ENCODE data around the gene SCMH1. TPM values are rescaled to one million over a fixed set of nuclear protein-coding genes. Genes with fewer than 3 reads are reported as not detected.
"Not testable (repeated sequence)": the region's sequence is repeated elsewhere in the genome, so short reads cannot be mapped to it uniquely, and the experiment has no call there.

The SCMH1 gene
- total and polyA plus RNA-seq, 4 experiments from 2014 or later = 5.3 to 27.3 (median 14.7) TPM

DNA sequence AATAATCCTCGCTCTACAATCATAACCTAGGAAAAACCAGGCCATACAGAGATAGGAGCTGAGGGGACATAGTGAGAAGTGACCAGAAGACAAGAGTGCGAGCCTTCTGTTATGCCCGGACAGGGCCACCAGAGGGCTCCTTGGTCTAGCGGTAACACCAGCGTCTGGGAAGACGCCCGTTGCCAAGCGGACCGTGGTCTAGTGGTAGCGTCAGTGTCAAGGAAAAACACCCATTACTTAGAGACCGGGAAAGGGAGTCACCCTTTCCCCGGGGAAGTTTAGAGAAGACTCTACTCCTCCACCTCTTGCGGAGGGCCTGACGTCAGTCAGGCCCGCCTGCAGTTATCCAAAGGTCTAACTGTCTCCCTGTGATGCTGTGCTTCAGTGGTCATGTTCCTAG lies 124.9 kb downstream of the SCMH1 start:
- H3K36me3 Mint-ChIP-seq = peaks cover 45 to 48% of the 10 kb centered on the region in 2 donors
- H3K27ac ChIP-seq (ENCODE audit: low read depth, low read length); H3K4me3 Mint-ChIP-seq; H3K27me3 Mint-ChIP-seq; DNase-seq; H3K4me1 Mint-ChIP-seq; H3K9me3 Mint-ChIP-seq; H3K27me3 ChIP-seq (ENCODE audit: insufficient read depth, low read length); H3K9me3 ChIP-seq (ENCODE audit: control insufficient read depth in 1 of 2, low read length in 2 of 2); H3K4me1 ChIP-seq (ENCODE audit: insufficient read depth, low read length); intact Hi-C loops (cut with micrococcal nuclease); POLR2A ChIA-PET (ENCODE audit: partially characterized antibody); H3K27ac Mint-ChIP-seq; H3K4me3 ChIP-seq (ENCODE audit: low read length in 2 of 2); CTCF ChIA-PET (ENCODE audit: partially characterized antibody); H3K36me3 ChIP-seq (ENCODE audit: insufficient read depth, low read length): not testable (repeated sequence)

DNA sequence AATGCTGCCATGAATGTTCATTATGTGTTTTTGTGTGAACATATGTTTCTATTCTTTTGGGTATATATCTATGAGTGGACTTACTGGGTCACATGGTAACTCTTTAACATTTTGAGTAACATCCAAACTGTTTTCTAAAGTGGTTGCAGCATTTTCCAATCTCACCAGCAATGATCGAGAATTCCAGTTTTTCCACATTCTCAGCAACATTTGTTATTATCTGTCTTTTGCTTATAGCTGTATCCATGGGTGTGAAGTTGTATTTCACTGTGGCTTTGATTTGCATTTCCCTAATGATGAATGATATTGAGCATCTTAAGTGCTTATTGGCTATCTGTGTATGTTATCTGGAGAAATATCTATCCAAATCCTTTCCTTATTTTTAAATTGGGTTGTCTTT lies 131.4 kb downstream of the SCMH1 start:
- no peaks in the 10 kb centered on the region for H3K4me1 ChIP-seq (ENCODE audit: insufficient read depth, low read length)
- peaks cover 47 to 51% of the 10 kb centered on the region in 2 donors for H3K36me3 Mint-ChIP-seq
- ChIA-PET POLR2A (ENCODE audit: partially characterized antibody) (no interaction called here), CTCF (ENCODE audit: partially characterized antibody) (no interaction called here)
- no peak overlapping the region for H3K4me3 ChIP-seq (ENCODE audit: low read length in 2 of 2)
- H3K27me3 ChIP-seq (ENCODE audit: insufficient read depth, low read length) = no peaks in the 10 kb centered on the region
- H3K4me1 Mint-ChIP-seq = no peaks in the 10 kb centered on the region
- H3K27me3 Mint-ChIP-seq = no peaks in the 10 kb centered on the region
- no peak for DNase-seq
- peaks cover 4% of the 10 kb centered on the region for H3K36me3 ChIP-seq (ENCODE audit: insufficient read depth, low read length)
- no peaks in the 10 kb centered on the region for H3K9me3 ChIP-seq (ENCODE audit: control insufficient read depth in 1 of 2, low read length in 2 of 2)
- no peak overlapping the region for H3K4me3 Mint-ChIP-seq
- H3K27ac Mint-ChIP-seq = peak overlapping the region in 1 of 7 donors; percentile 48
- peaks cover 0 to 2% (median 0%) of the 10 kb centered on the region in 8 donors for H3K9me3 Mint-ChIP-seq
- no peak overlapping the region for H3K27ac ChIP-seq (ENCODE audit: low read depth, low read length)
- intact Hi-C loops (cut with micrococcal nuclease) = no loop called here

DNA sequence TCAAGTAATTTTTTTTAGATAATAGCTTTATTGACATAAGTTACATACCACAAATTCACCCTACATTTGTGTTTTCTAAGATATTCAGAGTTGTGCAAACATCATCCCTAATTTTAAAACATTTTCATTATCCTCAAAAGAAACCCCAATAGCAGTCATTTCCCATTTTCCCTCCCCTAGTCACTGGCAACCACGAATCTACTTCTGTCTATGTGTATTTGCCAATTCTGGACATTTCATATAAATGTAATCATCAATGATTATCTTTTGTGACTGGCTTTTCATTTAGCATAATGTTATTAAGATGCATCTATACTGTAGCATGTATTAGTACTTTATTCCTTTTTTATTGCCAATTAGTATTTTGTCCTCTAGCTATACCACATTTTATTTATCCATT lies 131.8 kb downstream of the SCMH1 start:
- peak overlapping the region in 1 of 7 donors; percentile 52 for H3K27ac Mint-ChIP-seq
- intact Hi-C loops (cut with micrococcal nuclease) = no loop called here
- ChIA-PET CTCF (ENCODE audit: partially characterized antibody) (interaction anchor here (0.7 kb wide), 1 partner anchor 9 kb away, joined by 3 read pairs; no protein-coding TSS in a partner anchor), POLR2A (ENCODE audit: partially characterized antibody) (no interaction called here)
- DNase-seq = no peak
- no peaks in the 10 kb centered on the region for H3K27me3 Mint-ChIP-seq
- H3K4me3 ChIP-seq (ENCODE audit: low read length in 2 of 2) = no peak overlapping the region
- H3K27me3 ChIP-seq (ENCODE audit: insufficient read depth, low read length) = no peaks in the 10 kb centered on the region
- H3K9me3 ChIP-seq (ENCODE audit: control insufficient read depth in 1 of 2, low read length in 2 of 2) = no peaks in the 10 kb centered on the region
- peaks cover 0 to 2% (median 0%) of the 10 kb centered on the region in 8 donors for H3K9me3 Mint-ChIP-seq
- H3K36me3 ChIP-seq (ENCODE audit: insufficient read depth, low read length) = peaks cover 4% of the 10 kb centered on the region
- peaks cover 45 to 49% of the 10 kb centered on the region in 2 donors for H3K36me3 Mint-ChIP-seq
- no peaks in the 10 kb centered on the region for H3K4me1 ChIP-seq (ENCODE audit: insufficient read depth, low read length)
- no peak overlapping the region for H3K4me3 Mint-ChIP-seq
- H3K27ac ChIP-seq (ENCODE audit: low read depth, low read length) = no peak overlapping the region
- no peaks in the 10 kb centered on the region for H3K4me1 Mint-ChIP-seq

DNA sequence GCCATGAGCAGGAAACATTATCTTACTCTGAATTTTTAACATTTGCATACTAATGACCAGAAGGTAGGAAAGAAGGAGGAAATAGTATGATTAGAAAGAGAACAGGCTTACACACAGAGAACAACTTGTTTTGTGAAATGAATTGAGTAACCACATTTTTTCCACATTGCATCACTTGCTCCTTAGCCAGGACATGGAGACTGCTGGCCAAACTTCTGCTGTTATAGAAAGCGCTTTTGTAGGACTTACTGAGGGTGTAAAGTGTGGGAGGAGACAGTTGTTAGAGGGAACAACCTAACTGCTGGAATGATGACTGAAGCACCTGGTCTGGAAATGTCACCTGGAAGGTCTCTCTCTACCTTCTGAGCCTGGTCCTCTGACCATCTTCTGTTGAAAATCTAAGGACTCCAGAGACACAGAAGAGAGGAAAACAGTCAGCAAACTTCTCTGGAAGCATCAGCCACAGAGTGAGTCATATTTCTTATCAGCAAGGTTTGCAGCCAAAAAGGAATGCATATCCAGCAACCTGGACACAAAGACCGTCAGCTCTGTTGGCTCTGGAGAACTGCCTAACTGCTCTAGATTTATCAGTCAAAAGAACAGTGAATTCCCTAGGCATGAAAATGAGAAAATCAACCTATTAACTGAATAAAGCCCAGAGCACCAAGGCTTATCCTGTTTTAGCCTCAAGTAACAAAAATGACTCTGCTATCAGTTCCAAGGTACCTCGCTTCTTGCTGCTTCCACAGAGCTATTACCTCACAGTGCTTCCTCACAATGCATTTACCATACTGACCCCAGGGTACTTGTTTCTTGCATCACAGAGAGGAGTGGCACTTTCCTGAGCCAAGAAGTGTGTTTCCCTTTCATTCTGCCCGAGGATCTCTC lies 132.6 kb downstream of the SCMH1 start:
- no peak overlapping the region for H3K4me3 ChIP-seq (ENCODE audit: low read length in 2 of 2)
- peaks cover 42 to 49% of the 10 kb centered on the region in 2 donors for H3K36me3 Mint-ChIP-seq
- intact Hi-C loops (cut with micrococcal nuclease) = no loop called here
- no peak overlapping the region for H3K4me3 Mint-ChIP-seq
- H3K9me3 ChIP-seq (ENCODE audit: control insufficient read depth in 1 of 2, low read length in 2 of 2) = no peaks in the 10 kb centered on the region
- H3K27me3 ChIP-seq (ENCODE audit: insufficient read depth, low read length) = no peaks in the 10 kb centered on the region
- DNase-seq = no peak
- H3K4me1 ChIP-seq (ENCODE audit: insufficient read depth, low read length) = no peaks in the 10 kb centered on the region
- no peaks in the 10 kb centered on the region for H3K27me3 Mint-ChIP-seq
- peak overlapping the region in 1 of 7 donors; percentile 52 for H3K27ac Mint-ChIP-seq
- ChIA-PET CTCF (ENCODE audit: partially characterized antibody) (interaction anchor here (0.7 kb wide), 1 partner anchor 9 kb away, joined by 3 read pairs; no protein-coding TSS in a partner anchor), POLR2A (ENCODE audit: partially characterized antibody) (no interaction called here)
- H3K36me3 ChIP-seq (ENCODE audit: insufficient read depth, low read length) = peaks cover 4% of the 10 kb centered on the region
- H3K4me1 Mint-ChIP-seq = no peaks in the 10 kb centered on the region
- no peak overlapping the region for H3K27ac ChIP-seq (ENCODE audit: low read depth, low read length)
- peaks cover 0 to 2% (median 0%) of the 10 kb centered on the region in 8 donors for H3K9me3 Mint-ChIP-seq

DNA sequence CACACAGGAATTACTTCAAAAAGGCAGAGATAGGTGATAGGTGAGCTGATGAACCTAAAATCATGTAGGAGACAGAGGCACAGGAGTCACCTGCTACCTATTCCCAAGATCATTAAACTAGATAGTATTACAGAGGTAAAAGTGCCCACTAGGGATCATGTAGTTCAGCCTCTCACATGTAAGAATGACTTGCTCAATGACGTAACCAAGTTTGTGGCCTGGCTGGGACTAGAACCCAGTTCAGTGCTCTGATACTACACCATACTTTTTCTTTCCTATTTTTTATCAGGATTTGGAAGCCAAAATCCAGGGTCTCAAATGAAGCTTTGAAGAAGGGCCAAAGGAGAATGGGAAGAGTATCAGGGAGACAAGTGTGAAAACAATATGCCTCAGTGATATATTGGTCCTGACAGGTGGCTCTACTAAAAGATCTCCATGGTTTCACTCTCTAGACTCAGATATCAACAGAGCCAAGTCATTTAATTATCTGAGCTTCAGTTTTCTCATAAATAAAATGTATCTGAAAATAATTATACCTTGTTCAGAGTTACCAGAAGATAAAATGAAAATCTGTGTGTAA lies 133.3 kb downstream of the SCMH1 start:
- Histone ChIP-seq H3K36me3 (ENCODE audit: insufficient read depth, low read length) (peaks cover 4% of the 10 kb centered on the region), H3K27me3 (ENCODE audit: insufficient read depth, low read length) (no peaks in the 10 kb centered on the region), H3K4me1 (ENCODE audit: insufficient read depth, low read length) (no peaks in the 10 kb centered on the region), H3K27ac (ENCODE audit: low read depth, low read length) (no peak overlapping the region), H3K4me3 (ENCODE audit: low read length in 2 of 2) (no peak overlapping the region), H3K9me3 (ENCODE audit: control insufficient read depth in 1 of 2, low read length in 2 of 2) (no peaks in the 10 kb centered on the region)
- intact Hi-C loops (cut with micrococcal nuclease) = no loop called here
- no peak overlapping the region for H3K27ac Mint-ChIP-seq
- H3K9me3 Mint-ChIP-seq = peaks cover 0 to 2% (median 0%) of the 10 kb centered on the region in 8 donors
- H3K36me3 Mint-ChIP-seq = peaks cover 41 to 42% of the 10 kb centered on the region in 2 donors
- H3K4me3 Mint-ChIP-seq = no peak overlapping the region
- no peaks in the 10 kb centered on the region for H3K4me1 Mint-ChIP-seq
- ChIA-PET CTCF (ENCODE audit: partially characterized antibody) (no interaction called here), POLR2A (ENCODE audit: partially characterized antibody) (no interaction called here)
- DNase-seq = no peak
- H3K27me3 Mint-ChIP-seq = no peaks in the 10 kb centered on the region

DNA sequence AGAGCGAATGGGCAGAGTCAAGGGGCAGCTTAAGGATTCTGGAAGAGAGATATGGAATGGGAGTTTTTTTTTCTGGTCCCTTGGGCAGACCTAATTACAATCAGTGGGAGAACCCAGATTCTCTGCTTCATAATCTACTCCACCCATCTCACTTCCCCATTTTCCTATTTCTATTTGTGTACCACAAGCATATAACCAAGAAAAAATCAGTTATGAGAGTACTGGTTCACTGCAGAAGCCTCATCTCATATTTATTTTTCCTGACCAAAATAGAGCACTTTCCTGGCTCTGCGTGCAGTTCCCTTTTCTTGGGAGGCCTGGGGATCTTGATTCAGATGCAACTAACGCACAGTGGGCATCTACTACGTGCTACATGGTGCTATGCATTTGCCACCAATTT lies 138.3 kb downstream of the SCMH1 start:
- intact Hi-C loops (cut with micrococcal nuclease) = no loop called here
- Histone ChIP-seq H3K4me1 (ENCODE audit: insufficient read depth, low read length) (no peaks in the 10 kb centered on the region), H3K36me3 (ENCODE audit: insufficient read depth, low read length) (no peaks in the 10 kb centered on the region), H3K27ac (ENCODE audit: low read depth, low read length) (no peak overlapping the region), H3K4me3 (ENCODE audit: low read length in 2 of 2) (no peak overlapping the region), H3K27me3 (ENCODE audit: insufficient read depth, low read length) (no peaks in the 10 kb centered on the region), H3K9me3 (ENCODE audit: control insufficient read depth in 1 of 2, low read length in 2 of 2) (no peaks in the 10 kb centered on the region)
- POLR2A ChIA-PET (ENCODE audit: partially characterized antibody) = no interaction called here
- H3K4me1 Mint-ChIP-seq = no peaks in the 10 kb centered on the region
- CTCF ChIA-PET (ENCODE audit: partially characterized antibody) = no interaction called here
- peaks cover 12% of the 10 kb centered on the region in 2 donors for H3K36me3 Mint-ChIP-seq
- H3K27ac Mint-ChIP-seq = no peak overlapping the region
- DNase-seq = no peak
- no peaks in the 10 kb centered on the region for H3K27me3 Mint-ChIP-seq
- peaks cover 0 to 2% (median 0%) of the 10 kb centered on the region in 8 donors for H3K9me3 Mint-ChIP-seq
- H3K4me3 Mint-ChIP-seq = no peak overlapping the region

DNA sequence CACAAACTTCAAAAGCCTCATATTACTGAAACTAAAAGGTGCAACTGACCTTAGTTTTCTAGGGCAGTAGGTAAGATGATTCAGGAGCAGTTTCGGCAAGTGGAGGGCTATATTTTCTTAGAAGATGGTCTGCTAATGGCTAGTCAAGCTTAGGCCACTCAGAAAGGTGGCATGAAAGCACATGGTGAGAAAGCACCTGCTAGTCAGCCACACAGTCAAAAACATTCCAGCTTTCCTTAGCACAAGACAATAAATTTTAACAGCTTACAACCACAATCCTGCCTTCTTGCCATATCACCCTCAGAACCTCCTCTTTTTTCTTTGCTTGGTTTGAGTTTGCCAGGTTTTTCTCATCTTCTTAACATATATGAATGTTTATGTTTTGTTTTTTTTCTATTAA lies 139.5 kb downstream of the SCMH1 start:
- Histone ChIP-seq H3K4me1 (ENCODE audit: insufficient read depth, low read length) (no peaks in the 10 kb centered on the region), H3K36me3 (ENCODE audit: insufficient read depth, low read length) (no peaks in the 10 kb centered on the region), H3K27ac (ENCODE audit: low read depth, low read length) (no peak overlapping the region), H3K27me3 (ENCODE audit: insufficient read depth, low read length) (no peaks in the 10 kb centered on the region), H3K4me3 (ENCODE audit: low read length in 2 of 2) (no peak overlapping the region), H3K9me3 (ENCODE audit: control insufficient read depth in 1 of 2, low read length in 2 of 2) (no peaks in the 10 kb centered on the region)
- Mint-ChIP-seq H3K9me3 (no peaks in the 10 kb centered on the region), H3K4me3 (no peak overlapping the region), H3K27ac (no peak overlapping the region), H3K4me1 (no peaks in the 10 kb centered on the region), H3K36me3 (peaks cover 7 to 11% of the 10 kb centered on the region in 2 donors), H3K27me3 (no peaks in the 10 kb centered on the region)
- no peak for DNase-seq
- intact Hi-C loops (cut with micrococcal nuclease) = no loop called here
- ChIA-PET CTCF (ENCODE audit: partially characterized antibody) (no interaction called here), POLR2A (ENCODE audit: partially characterized antibody) (no interaction called here)
